GM18868 (cell line): ENCODE data around the gene TAOK3.
"Not testable (repeated sequence)": the region's sequence is repeated elsewhere in the genome, so short reads cannot be mapped to it uniquely, and the experiment has no call there.

ENCODE experiments used
- ATAC-seq: cut with Tn5 transposase; IDR thresholded peaks from one replicate; pipeline ENCODE4 v1.9.1; 2021; ENCODE audit warnings: mild to moderate bottlenecking, moderate library complexity; ENCODE audit not compliant: unreplicated experiment

Gene TAOK3

DNA sequence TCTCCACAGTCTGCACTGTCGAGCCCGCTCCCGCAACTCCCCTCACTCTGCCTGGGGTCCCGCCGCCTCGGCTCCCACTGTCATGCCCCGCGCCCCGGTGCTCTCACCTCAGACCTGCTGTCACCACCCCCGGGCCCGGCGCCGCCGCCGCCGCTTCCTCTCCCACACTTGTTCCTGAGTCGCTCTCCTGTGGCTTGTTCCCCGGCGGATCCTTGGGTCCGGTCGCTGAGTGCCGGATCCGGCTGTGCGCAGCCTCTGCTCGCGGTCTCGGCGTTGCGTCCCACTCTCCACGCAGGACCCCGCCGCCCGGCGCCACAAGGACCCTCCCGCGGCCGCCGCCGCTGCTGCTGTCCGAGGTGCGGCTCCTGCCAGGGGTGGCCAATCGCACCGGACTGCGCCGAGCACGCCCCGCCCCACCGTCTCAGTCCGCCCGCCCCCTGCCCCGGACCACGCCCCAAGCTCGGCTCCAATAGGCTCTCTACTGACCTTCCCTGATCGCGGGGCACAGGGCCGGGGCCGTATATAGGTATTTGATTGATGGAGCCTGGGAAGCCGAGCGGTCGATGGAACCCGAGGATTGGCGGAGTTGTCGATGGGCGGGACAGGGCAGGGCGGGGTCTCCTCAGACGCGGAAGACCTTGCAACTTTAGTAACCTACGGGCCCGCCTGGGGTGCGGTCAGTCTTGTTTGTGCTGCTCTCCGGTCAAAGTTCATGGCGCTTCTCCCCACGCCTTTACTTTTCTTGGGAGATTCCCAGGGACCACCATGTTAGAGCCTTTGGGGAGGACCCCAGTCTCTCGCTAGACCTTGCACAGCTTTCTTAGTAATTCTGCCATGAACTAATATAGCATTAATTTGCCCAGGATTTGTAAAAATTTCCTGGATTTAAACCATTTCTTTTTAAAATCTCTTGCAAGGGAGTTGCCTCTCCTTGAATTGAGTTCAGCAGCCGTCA, at the start of gene TAOK3:
Gene TAOK3 (minus strand): TSS at position 367 of the 955 bp plus-strand sequence. CDS start 117,340 bp downstream, outside the sequence.
- peak; percentile 77 for ATAC-seq

DNA sequence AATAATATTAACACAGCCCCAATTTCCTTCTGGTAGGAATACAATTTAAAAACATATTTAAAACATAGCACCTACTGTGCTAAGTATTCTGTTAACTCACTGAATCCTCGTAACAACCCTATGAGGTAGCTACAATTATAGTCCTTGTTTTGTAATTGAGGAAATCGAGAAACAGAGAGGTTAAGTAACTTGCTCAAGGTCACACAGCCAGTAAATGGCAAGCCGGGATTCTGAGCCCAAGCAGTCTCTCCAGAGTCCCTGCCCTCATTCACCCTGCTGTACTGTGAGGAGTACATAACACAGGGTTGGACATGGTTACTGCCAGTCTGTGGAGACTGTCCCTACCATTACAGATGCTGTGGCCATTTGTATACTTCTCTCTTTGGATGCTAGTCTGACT, 48.0 kb upstream of the TAOK3 start:
- no peak for ATAC-seq

DNA sequence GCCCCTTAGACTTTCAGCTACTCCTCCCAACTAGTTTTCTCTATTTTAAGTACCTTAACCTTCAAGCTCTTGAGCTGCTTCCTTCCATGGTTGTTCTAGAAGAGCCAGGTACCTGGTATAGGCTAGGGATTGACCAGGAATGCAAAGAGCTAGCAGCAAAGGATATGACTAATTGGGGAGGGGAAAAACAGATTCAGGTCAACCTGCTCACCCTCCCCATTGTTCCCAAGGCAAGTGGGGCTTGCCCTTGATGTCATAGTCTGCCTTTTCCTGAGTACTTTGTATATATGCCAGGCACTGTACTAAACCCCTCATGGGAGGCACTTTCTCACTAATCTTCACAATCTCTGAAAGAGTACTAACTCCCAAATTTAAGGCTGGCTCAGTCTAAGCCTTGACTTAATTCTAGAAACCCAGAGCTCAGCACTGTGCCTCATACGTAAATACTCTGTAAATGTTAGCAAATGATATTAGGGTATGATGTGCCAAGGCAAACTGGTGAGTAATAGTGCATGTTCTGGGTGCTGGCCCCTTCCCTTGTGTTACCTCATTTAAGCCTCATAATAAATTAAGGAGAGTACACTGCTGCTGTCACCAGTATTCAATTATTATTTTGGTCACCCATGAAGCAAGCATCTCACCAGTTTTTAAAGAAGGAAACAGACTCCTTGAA, 45.8 kb upstream of the TAOK3 start:
- ATAC-seq, result no peak

DNA sequence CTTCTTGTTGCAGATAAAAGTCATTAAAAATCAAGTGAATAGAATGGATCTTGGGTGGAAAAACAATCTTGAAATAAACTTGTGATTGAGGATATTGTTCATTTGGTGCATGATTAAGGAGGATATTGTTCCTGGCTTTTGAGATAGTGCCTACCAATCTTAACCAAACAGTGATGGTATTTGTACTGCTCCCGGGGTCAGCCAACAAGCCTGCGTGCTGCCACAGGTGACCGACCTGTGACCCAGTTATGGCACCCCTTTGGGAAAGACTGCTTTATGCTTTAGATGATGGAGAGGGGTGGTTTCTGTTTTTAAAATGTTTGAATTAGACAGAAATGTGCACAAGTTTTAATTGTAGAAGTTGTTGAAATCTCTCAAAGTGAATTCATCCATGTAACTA, 45.2 kb upstream of the TAOK3 start:
- no peak for ATAC-seq

DNA sequence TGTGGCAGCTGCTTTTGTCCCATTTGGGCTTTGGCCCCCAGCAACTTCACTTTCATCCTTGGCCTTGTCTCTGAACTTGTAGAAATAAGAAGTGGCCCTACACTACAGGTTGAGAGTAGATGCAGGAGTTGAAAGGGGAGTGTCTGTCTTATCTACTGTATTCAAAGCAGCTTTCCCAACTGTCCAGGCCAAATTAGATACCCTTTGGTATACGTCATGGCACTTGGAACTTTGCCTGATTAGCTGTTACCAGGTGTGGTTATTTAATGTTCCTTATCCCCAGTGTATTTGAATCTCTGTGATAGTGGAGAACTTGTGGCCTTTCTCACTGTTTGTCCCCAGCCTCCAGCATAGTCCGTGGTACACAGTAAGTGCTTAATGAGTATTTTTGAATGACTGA, 37.1 kb upstream of the TAOK3 start:
- ATAC-seq, result no peak

DNA sequence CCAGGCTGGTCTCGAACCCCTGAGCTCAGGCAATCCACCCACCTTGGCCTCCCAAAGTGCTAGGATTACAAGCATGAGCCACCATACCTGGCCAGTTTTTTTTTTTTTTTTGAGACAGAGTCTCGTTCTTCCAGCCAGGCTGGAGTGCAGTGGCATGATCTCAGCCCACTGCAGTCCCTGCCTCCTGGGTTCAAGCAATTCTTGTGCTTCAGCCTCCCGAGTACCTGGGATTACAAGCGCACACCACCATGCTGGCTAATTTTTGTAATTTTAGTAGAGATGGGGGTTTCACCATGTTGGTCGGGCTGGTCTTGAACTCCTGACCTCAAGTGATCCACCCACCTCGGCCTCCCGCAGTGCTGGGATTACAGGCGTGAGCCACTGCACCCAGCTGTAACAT, 35.5 kb upstream of the TAOK3 start:
- not testable (repeated sequence) for ATAC-seq

DNA sequence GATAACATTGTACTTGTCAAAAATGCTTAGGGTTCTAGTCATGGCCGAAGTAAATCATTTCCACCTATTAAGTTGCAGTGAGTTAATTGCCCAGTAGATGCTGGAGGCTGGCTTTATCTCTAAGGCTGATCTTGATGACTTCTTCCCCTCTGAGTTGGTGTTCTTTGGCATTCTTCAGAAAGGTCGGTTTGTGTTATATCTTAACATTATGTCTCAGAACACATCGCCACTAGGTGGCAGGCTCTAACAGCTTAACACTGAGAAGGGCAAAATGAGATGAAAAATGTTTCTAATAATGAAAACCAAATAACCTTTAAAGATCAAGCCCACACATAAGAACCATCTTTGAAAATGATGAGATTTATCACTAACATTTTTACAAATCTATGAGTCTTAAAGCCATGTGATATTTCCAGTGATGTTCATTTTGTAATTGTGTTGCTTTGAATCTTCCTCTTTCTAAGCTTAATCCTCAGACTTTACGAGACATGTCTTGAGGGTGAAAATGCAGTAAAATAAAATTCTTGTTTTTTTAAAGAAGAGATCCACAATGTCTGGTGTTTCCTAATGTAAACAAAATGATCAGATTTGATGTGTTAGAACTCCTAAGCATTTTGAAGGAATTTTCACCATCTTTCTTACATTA, 32.3 kb upstream of the TAOK3 start:
- peak; percentile 48 for ATAC-seq

DNA sequence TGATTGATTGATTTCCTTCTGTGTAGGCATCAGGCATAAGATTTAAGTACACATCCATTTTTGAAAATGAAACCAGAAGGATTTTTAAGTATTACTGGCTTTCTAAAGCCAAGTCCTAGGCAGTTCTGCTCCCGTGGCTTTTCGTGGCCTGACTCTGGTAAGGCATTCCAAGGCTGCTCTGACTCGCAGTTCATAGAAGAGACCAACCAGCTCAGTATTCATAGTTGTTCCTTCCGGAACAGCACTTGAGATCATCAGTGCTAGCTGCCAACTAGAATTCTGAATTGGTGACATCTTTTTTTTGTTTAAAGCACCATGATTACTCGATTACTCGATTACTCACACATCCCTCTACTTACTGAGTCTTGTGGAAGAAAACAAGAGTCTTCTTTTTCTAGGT, 29.5 kb upstream of the TAOK3 start:
- ATAC-seq, result no peak

DNA sequence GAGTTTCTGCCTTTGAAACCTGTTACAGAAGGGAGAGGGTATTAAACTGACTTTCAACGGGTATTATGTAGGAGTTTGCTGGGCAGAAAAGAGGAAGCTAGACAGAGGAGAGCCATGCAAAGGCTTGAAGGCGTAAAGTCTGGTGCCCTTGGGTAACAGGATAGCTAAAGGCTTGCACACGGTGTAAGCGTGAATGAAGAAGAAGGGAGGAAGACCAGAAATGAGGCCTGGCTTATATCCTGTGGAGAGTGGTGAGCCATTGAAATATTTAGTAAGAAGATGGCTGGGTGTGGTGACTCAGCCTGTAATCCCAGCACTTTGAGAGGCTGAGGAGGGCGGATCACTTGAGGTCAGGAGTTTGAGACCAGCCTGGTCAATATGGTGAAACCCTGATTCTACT, 26.2 kb upstream of the TAOK3 start:
- no peak for ATAC-seq

DNA sequence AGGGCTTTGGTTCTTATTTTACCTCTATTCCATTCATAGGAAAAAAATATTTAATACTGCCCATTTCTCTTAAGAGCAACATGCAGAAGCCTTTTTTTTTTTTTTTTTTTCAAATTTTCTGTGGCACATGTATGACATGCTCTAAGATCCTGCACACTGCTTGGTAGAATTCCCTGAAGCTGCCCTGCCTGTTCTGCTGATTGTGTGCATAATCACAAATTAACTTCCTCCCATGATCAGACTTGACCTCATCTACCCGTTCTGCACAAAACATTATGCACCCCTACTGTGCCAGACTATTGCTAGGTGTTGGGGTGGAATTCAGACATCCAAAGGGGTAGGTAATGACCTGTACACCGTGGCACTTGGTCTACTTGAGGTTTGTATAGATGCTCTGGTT, 25.8 kb upstream of the TAOK3 start:
- no peak for ATAC-seq

DNA sequence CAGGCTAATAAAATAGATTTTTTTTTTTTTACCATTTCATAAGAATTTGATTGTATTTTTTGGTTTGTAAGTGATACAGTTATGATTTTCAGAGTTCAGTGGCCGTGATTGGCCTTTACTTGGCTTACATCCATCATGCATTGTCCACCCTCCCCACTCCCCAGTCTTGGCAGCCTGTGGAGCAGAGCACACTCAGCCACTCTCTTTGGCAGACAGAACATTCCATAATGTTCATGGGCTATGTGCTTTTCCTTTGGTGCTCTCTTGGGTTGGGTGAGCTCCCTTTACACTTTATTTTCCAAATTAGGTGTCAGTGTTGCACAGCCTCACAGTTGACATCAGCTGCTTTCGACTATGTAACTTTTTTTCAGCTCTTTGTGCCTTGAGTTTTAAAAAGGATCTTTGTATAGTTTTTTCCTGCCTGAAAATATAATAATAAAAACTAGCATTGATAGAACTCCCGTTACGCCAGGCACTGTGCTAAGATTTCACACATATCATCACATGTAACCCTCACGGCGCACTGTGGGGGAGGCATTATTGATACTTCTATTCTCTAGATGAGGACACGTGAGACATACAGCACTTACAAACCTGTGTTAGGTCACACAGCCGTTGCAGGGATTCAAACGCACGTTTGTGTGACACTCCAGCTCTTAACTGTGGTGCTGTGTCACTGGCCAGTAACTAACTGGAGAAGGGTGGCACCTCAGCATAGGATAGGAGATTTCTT, 25.2 kb upstream of the TAOK3 start:
- ATAC-seq, result no peak

DNA sequence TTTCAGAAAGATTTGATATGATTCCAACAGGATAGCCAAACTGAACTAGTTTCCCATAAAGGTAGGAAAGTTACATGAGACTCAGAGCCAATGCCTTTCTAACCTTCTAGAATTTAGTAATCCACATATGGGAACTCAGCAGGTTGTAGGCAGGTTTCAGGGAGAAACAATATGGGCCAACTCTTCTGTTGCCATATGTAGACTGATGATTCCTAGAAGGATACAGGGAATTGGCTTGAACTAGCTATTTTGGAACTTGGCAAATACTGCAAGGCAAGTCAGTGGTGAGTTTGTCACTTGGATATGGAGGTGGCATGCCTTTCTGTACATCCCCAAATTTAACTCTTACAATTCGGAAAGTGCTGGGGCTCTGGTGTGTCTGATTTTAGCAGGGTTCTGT, 19.1 kb upstream of the TAOK3 start:
- no peak for ATAC-seq

DNA sequence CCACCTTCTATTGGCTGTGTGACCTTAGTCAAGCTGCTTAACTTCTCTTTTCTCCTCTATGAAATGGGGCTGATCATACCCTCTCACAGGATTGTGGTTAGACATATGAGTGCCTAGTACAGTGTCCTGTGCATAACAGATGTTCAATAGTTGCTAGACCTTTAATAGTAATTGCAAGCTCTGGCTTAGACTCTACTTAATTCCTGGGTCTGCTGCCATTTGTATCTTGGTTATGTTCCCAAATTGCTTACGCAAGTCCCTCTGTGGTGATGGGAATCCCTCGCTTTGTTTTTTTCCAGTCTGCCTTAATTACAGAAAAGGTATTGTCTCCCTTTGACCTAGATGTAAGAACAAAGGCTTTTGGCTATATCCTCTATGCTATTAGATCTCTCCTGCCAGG, 18.7 kb upstream of the TAOK3 start:
- no peak for ATAC-seq

DNA sequence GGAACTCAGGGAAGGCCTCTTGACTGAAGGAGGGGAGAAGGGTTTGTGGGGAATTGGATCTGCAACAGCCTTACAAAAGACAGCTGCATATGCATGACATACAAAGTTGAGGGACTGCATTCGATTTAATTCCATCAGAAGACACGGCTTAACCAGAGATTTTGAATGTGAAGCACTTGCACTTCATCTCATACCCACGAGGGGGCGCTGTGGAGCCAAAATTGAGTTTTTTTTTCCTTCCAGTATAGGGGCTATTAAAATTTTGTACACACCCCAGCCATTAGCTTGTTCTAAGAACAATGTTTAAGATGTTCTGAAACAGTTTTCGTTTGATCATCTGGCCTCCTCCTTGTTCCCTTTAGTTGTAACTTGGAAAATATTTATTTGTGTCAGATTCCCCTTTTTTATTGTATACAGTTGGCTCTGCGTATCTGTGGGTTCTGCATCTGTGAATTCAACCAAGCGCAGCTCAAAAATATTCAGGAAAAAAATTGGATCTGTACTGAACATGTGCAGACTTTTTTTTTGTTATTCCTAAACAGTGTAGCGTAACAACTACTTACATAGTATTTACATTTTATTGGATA, 5.3 kb upstream of the TAOK3 start:
- no peak for ATAC-seq

DNA sequence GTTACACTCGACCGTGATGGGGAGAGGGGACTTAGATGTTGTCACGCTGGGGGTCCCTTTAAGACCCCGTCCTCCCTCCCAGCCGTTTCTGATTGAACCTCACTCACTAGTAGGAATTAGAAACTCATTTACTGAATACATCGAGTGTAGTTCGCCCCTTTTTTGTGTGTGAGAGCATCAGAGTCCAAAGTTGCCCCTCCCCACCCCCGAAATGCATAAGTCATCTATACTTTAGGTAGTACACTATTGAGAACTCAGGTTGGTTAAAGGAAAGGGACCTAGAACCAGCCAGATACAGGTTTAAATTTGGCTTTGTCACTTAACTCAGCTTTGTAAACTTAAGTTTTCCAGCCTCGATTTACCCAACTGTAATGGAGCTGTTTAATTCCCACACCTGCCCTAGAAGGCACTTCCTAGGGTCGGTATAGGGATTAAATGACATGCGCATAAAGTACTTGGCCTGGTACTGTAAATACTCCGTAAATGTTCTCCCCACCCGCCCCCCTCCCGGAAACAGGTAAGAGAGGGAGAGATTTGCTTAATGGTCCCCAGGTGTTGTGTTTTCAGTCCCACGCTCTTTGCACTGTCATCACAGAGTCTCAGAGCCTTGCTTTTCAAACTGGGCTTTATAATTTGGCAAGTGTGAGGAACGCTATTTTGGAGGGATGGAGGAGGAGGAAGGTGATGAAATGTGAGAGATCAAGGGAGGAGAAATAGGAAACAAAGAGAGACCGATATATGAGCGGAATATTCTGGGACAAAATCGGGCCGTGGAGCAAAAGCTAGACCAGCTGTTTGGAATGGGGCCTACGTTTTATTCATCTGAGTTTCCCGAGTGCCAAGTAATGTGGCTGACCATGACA, 4.5 kb upstream of the TAOK3 start:
- no peak for ATAC-seq

DNA sequence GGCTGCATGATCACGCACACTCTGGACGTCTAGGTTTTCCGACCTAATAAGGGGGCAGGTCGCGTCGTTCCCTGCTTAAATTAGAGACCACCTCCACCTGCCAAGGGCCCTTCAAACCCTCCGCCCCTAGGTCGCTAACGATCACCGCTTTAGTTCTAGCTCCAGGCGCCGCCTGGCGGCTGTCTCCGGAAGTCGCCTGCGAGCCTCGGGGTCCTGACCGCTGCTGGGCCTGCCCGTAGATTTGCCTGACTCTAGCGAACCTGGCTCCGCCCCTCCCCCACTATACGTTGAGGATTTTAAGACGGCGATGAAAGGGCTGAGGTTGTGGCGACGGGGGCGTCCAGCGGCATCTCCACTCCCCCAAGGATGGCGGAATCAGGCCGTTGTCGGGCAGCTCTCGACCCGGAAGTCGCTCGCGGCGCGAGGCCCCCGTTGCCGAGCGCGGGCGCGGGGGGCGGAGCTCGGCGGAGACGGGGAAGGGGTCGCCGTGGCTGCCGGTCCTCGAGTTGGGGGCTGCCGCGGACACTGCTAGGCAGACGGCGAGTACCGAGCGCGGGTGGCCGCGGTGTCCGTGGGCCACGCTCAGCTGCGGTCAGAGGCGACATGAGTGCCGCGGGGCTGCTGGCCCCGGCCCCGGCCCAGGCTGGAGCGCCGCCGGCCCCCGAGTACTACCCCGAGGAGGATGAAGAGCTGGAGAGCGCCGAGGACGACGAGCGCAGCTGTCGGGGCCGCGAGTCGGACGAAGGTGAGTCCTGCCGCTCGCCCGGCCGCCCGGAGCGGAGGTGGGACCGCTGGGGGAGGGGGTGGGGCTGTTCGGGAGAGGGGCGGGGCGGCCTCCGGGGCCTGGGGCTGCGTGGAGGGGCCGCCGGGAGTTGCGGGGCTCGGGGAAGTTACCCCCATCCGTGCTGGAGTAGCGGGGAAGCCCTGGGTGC, 3.6 kb upstream of the TAOK3 start, which contains the start of gene SUDS3:
Gene SUDS3 (plus strand): TSS at position 467 of the 932 bp plus-strand sequence. CDS start 137 bp downstream, at position 604.
- peak; percentile 32 for ATAC-seq

DNA sequence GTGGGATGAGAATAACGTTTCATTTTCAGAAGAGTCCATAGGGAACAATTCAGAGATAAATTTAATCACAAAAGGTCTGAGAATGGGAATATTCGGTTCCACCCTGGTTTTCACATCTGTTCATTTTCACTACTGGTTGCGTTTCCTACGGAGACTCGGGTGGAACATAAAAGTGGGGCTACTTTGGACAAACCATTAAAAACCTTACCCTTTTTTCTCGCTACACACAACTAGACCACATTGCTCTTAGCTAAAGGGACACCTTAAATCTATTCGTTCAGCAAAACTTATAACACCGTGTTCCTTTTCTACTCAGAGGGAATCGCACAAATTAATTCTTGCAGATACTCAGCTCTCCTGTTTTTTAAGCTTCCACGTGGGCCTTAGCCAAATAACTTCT, 2.6 kb upstream of the TAOK3 start:
- no peak for ATAC-seq

DNA sequence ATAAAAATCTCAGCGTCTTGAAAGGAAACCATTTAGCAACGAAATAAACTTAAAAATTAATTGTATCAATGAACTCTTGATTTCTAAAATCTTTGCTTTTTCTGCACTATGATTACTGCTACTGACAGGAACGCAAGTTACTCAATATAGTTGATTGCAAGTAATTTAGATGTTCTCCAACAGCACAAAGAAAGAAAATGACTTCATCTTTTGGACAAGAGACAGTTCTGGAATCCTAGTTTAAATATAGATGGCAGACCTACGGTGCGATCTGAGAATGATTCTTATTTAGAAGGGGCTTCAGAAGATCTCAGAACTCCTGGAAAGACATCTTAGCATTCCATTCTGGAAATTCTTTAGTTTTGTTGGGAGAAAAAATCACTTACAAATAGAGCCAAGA, 2.2 kb upstream of the TAOK3 start:
- ATAC-seq, result no peak
